ENCODE data around the gene MEPE.

The MEPE gene

DNA sequence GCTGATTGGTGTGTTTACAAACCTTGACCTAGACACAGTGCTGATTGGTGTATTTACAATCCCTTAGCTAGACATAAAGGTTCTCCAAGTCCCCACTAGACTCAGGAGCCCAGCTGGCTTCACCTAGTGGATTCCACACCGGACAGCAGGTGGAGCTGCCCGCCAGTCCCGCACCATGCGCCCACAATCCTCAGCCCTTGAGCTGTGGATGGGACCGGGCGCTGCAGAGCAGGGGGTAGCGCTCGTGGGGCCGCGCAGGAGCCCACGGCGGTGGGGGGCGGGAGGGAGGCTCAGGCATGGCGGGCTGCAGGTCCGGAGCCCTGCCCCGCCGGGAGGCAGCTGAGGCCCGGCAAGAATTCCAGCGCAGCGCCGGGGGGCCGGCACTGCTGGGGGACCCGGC is 30.7 kb downstream of the MEPE start:
- no peak for TF ChIP-seq ZFX (IDR thresholded peaks at IDR 0.05)
- TF ChIP-seq, protein P1, sequence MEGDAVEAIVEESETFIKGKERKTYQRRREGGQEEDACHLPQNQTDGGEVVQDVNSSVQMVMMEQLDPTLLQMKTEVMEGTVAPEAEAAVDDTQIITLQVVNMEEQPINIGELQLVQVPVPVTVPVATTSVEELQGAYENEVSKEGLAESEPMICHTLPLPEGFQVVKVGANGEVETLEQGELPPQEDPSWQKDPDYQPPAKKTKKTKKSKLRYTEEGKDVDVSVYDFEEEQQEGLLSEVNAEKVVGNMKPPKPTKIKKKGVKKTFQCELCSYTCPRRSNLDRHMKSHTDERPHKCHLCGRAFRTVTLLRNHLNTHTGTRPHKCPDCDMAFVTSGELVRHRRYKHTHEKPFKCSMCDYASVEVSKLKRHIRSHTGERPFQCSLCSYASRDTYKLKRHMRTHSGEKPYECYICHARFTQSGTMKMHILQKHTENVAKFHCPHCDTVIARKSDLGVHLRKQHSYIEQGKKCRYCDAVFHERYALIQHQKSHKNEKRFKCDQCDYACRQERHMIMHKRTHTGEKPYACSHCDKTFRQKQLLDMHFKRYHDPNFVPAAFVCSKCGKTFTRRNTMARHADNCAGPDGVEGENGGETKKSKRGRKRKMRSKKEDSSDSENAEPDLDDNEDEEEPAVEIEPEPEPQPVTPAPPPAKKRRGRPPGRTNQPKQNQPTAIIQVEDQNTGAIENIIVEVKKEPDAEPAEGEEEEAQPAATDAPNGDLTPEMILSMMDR (conservative IDR thresholded peaks at IDR 0.05), result no peak
- no peak overlapping the region for H3K27ac ChIP-seq

DNA sequence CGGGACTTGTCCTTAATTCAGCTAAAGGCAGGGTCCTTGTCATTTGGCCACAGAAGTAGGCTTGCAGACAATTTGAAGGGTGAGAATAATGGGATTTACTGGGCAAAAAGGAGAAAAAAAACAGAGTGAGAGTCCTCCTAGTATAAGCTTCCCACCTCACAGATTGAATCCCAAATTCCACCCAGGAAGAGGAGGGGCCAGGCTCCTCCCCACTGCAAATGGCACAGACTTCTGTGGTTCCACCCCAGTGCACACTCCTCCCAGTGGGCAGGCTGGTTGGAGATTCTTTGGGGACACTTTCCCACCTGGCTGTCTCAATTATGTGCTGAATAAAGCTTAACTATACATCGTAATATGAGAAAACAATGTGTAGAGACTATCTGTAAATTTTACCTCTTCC is 31.6 kb downstream of the MEPE start:
- TF ChIP-seq ZFX (IDR thresholded peaks at IDR 0.05), result no peak
- TF ChIP-seq, protein P1 (conservative IDR thresholded peaks at IDR 0.05), result no peak
- H3K27ac ChIP-seq, result no peak overlapping the region

DNA sequence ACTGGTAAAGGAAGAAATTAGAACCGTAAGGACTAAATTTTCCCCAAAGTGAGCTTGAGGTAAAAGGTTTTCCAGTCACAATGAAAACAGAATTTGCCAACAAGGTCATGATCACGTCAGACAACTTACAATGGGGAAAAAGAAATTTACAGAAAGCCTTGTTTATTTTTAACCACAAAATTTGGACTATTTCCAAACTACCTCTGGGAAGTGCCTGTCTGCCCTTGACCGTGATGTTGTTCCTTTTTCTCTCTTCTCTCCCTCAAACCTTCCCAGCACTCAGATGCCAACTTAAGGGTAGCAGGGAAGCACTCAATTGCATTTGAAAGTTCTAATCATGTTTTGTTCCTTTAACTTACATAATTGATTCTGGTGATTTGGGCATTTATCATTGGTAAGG is 32.5 kb downstream of the MEPE start:
- H3K27ac ChIP-seq, result no peak overlapping the region
- no peak for TF ChIP-seq ZFX (IDR thresholded peaks at IDR 0.05)
- TF ChIP-seq, protein P1 (conservative IDR thresholded peaks at IDR 0.05), result no peak

DNA sequence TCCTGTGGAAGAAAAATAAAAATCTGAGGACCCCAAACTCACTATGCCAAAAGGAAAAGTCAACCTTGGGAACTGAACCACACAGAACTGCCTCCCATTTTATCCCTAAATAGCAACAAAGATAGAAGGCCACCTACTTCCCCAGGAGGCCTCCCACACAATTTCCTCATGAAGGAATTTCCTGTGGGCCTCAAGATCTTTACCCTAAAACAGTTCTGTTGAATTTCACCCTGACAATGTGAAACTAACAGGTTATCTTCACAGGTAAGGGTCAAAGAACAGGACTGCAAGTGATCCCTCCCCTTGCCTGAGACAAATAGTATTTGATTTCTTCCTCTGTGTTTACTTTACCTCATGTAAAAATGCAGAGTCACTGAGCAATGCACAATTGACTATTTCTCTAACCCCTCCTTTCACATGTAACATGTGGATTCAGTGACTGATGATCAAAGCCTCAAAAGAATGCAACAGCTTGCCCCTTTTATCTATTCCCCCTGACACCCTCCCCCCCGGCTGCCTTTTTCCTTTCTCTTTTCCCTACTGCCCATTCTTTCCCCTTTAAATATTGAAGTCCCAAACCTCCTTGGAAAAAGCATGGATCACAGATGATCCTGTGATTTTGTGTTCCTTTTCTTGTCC is 33.3 kb downstream of the MEPE start:
- no peak for TF ChIP-seq ZFX (IDR thresholded peaks at IDR 0.05)
- TF ChIP-seq, protein P1 (conservative IDR thresholded peaks at IDR 0.05), result no peak
- H3K27ac ChIP-seq, result no peak overlapping the region; the same call in 1 of the 2 replicates

DNA sequence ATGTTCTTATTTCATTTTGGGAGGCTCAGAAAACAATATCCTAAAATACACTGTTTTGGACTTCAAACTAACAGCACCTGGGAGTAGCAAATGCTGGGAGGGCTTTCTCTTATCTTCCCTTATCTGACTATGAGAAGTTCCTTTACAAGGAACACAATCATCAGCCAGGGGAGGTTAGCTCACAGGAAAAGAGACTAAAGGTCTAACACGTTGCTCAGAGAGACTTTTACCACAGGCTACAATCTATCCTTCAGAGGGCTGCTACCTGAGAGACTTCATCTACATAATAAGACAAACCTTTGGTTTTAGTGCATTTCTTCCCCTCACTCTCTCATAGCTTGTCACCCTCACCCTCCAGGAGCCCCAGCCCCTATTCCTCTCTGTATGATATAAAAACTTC is 35.8 kb downstream of the MEPE start:
- H3K27ac ChIP-seq, result no peak overlapping the region

DNA sequence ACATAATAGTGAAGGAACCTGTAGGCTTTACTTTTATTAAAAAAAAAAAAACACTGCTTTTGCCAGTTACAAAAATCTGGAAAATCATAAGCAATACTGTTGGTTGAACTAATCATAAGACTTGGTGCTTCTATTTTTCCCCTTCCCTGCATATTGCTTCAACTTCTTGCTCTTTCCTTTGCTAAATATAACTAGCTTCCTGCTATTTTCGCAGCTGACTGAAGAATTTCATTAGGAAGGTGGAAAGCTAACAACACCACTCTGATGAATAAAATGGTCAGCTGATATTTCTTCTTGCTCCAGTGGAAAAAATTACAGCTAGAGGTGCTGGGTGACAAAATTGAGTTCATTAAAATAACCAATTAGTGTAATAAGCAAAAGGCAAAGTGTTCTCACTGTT is 39.3 kb downstream of the MEPE start:
- TF ChIP-seq ZFX (IDR thresholded peaks at IDR 0.05), result no peak
- TF ChIP-seq, protein P1 (conservative IDR thresholded peaks at IDR 0.05), result no peak

More for the DNA sequence above, 35.8 kb downstream of the MEPE start:
- TF ChIP-seq, protein P1 (conservative IDR thresholded peaks at IDR 0.05), result no peak
- TF ChIP-seq ZFX (IDR thresholded peaks at IDR 0.05), result no peak

DNA sequence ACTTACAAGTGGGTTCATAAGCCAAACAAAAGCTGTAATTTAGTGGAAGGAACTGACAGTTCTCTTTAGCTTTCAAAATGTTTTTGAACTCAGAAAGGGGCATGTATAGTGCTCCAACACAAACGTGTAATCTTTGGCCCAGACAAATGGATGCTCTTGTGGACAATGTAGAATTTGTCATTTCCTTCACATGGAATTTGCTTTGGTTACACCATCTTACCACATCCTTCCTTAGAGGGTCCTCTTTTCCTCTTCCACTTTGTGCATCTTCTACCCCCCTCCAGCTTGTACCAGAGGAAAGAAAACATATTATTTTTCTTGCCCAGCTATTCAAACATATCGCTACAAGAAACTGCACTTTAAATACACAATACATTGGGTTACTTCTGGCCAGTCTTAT is 42.4 kb downstream of the MEPE start:
- TF ChIP-seq, protein P1 (conservative IDR thresholded peaks at IDR 0.05), result no peak
- TF ChIP-seq ZFX (IDR thresholded peaks at IDR 0.05), result no peak
- H3K27ac ChIP-seq, result no peak overlapping the region

More for the DNA sequence above, 39.3 kb downstream of the MEPE start:
- no peak overlapping the region for H3K27ac ChIP-seq

Measured in C4-2B (cell line).